Pulmonary artery endothelial cell (primary cell): ENCODE results near the gene HCAR3. TPM values are rescaled to one million over a fixed set of nuclear protein-coding genes. Genes with fewer than 3 reads are reported as not detected.
"Not testable (repeated sequence)": the region's sequence is repeated elsewhere in the genome, so short reads cannot be mapped to it uniquely, and the experiment has no call there.

Experiments used
- DNase-seq: peaks from one replicate; pipeline ENCODE4 v3.0.0-alpha.2; 2011; ENCODE audit warnings: low read depth, low spot score
- total RNA-seq: library from RNA; depleted of rRNA; stranded (reverse); fragments of >200 nt; gene quantifications from 2 replicates; pipeline ENCODE4 v1.2.3, GENCODE V29; 2014

HCAR3 gene
- total RNA-seq, 1 donor from 2014 or later: not detected

DNA sequence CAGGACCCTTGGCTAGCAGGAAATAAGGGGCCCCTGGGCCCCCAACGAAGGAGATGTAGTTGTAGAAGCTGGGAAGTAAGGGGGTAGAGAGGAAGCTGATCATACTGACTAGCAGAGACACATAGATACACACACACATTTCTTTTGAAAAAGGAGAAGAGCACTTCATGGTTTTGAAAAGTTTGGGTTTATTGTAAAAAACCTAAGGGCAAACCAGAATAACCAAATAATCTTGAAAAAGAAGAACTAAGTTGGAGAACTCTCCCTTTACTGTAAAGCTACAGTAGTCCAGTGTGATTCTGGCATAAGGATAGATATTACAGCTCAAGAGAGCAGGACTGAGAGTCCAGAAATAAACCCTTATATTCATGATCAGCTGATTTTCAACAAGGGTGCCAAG, 5.8 kb upstream of the HCAR3 start:
- DNase-seq: no peak

DNA sequence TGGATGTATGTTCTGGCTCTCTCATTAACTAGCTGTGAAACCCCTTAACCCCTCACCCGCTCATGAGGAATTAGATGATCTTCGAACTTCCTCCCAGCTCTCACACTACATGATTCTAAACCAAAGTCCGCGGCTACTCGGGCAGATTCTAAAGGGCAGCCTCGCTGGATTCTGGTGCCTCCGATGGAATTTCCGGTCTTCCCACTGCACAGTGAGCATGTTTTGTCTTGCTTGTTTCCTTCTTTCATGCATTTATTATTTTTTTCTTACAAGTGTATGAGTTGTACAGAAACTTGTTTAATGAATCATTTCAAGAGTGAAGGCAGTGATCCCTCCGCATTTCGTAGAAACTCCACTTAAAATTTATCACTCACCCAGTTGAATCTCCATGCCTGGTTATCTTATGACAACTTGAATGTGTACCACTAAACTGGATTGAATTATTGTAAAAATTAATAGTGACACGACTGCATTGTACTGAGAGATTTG, 4.5 kb upstream of the HCAR3 start:
- DNase-seq: no peak

DNA sequence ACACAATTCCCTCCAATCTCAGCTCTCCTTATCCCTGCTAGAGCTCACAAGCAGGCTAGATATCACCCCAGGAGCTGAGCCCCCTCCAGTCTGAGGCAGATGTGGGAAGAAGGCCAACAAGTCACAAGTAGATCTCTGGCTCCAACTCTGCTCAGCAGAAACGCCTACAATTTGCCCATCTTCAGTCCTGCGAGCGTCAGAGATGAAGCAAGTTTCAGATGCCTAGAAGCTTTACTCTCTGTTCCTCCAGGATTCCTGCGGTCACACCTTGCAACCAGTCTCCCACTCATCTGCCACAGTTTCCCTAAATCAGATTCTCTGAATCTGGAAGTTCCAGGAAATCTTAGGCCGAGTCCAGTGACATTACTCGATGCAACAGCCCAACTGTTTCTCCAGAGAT, 1.4 kb downstream of the HCAR3 start:
- DNase-seq: not testable (repeated sequence)

DNA sequence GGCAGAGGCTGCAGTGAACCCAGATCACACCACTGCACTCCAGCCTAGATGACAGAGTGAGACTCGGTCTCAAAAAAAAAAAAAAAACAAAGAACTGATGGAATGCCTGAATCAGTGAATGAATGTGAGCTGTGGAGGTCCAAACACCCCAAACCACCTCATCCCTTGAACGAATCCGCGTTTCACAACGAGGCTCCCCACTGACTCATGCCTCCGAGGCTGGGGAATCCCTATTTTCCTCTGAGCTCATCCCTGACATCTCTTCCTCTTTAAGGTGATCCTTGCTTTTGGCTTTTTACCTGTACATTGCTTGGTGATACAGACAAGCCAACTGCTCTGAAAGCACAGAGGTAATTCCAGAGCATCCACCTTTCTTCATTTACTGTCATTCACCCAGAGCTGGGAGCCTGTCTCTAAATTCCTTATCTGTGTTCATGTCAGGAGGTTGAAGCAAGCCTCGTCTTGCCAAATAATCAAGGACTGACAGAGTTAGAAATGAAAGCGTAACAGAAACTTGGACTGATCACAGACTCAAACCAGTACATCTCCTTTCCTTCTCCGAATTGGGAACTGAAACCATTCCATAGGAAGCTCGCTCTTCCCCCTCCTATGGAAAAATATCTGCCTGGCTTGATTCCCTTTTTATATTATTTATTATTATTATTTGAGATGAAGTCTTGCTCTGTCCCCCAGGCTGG, 3.0 kb downstream of the HCAR3 start:
- not testable (repeated sequence) for DNase-seq

DNA sequence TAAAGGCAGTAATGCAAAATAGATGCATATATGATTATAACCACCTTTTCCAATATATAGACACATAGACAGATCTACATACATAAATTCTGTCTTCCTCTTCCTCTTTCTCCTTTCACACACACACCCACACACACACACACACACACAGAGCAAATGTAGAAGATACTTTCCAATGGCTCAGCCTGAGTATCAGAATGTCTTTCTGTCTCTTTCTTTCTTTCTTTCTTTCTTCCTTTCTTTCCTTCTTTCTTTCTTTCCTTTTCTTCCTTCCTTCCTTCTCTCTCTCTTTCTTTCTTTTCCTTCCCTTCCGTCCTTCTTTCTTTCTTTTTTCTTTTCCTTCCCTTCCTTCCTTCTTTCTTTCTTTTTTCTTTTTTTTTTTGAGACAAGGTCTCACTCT, 5.3 kb downstream of the HCAR3 start:
- not testable (repeated sequence) for DNase-seq

GRCh38 chr12:122710341-122710740, 6.3 kb downstream of the HCAR3 start:
- not testable (repeated sequence) for DNase-seq

DNA sequence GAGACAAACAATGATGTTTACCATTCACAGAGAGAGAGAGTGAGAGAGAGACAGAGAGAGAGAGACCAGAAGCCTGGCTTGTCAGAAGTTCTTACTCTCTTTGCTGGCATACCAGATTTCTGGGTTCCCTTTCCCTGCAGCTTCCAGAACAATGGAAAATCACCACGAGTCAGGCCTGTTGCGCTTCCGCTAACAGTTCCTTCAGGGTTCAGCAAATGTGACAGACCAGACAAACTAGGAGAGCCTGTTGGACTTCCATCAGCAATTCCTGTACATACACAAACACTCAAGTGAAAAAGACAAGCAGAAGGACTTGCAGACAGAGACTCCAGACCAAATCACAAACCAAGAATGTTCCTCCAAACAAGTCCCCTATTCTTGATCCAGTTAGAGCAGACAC, 7.3 kb downstream of the HCAR3 start:
- DNase-seq: not testable (repeated sequence)

DNA sequence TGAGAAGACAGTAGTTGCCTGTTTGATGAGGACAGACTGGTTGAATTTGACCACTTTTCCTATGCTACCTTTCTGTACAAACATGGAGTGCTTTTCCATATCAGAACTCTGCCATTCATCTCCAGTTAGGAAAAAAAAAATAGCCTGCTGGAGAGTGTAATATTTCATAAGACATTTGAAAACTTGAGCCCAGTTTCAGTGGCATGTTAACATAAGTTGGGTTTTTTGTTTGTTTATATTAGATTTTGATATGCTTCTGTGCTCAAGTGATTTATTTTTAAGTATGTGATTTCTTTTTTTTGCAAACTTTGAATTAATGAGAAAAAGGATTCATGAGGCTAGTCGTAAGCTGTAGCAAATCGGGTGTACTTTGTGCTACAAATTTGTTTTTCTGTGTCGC, 12.8 kb downstream of the HCAR3 start:
- DNase-seq: not testable (repeated sequence)

GRCh38 chr12:122702890-122703611, 13.6 kb downstream of the HCAR3 start, which contains the start of gene HCAR2:
Gene HCAR2, minus strand, starts transcription at chr12:122703357. Its CDS starts 74 bp downstream, at chr12:122703283.
- not testable (repeated sequence) for DNase-seq

- not testable (repeated sequence) for DNase-seq
Observed at GRCh38 chr12:122701481-122701880, 15.1 kb downstream of the HCAR3 start.

GRCh38 chr12:122700038-122700710, 16.4 kb downstream of the HCAR3 start:
- DNase-seq: not testable (repeated sequence)

DNA sequence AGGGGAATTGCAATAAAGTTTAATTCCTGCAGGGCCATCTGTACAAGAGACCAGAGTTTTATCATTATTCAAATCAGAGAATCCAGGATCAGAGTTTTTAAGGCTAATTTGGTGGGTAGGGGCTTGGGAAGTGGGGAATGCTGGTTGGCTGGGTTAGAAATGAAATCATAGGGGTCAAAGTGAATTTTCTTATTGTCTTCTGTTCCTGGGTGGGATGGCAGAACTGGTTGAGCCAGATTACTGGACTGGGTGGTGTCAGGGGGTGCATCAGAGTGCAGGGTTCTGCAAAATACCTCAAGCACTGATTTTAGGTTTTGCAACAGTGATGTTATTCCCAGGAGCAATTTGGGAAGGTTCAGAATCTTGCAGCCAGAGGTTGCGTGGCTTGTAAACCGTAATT, 19.7 kb downstream of the HCAR3 start:
- DNase-seq: not testable (repeated sequence)

- DNase-seq: no peak
Observed at GRCh38 chr12:122691566-122691965, 25.0 kb downstream of the HCAR3 start.

DNA sequence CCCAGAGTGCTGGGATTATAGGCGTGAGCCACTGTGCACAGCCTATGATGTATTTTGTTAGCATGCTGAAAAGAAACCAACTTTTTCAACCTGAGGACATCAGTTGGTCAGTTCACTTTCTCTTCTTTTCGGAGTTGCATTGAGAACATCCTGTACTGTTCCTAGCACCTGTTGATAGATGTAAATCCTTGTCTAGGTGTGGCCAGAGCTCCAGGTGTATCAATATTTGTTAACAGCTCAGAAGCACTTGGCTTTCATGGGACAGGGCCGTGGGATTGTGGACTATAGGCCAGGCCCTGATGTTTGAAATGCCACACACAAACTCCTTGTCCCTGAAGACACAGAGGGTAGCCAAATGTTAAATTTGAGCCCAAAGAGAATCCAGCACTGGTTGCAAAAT, 28.3 kb downstream of the HCAR3 start:
- DNase-seq: no peak

GRCh38 chr12:122687086-122687485, 29.5 kb downstream of the HCAR3 start:
- no peak for DNase-seq

DNA sequence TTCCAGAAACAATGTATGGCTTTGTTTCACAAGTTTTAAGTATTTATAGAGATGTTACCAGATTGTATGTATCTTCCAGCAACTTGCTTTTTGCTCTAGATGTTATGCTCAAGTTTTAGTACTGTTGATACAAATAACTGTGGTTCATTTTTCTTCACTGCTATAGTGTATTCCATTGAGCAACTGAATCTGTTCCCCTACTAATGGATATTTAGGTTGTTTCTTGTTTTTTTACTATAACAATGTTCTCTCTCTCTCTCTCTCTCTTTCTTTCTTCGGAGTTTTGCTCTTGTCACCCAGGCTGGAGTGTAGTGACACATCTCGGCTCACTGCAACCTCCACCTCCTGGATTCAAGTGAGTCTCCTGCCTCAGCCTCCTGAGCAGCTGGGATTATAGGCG, 30.1 kb downstream of the HCAR3 start:
- no peak for DNase-seq

DNA sequence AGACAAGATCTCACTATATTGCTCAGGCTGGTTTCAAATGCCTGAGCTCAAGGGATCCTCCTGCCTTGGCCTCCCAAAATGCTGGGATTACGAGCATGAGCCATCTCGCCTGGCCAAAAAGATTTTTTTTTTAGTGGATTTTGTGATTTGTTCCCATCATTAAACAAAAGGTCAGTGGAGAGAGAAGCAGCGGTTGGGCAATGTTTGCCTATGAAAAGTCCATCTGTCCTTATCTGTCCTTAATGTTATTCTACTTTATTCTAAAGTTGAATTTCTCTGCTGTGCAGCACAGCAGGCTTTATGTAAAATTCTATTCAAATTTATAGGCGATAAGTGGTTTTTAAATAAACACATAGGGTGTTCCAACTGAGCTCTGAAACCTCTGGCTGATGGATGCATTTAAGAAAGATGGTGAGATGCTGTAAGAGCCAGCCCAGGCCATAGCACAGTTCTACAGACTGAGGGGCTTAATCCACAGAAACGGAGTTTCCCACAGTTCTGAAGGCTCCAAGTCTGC, 32.3 kb downstream of the HCAR3 start:
- DNase-seq: no peak

DNA sequence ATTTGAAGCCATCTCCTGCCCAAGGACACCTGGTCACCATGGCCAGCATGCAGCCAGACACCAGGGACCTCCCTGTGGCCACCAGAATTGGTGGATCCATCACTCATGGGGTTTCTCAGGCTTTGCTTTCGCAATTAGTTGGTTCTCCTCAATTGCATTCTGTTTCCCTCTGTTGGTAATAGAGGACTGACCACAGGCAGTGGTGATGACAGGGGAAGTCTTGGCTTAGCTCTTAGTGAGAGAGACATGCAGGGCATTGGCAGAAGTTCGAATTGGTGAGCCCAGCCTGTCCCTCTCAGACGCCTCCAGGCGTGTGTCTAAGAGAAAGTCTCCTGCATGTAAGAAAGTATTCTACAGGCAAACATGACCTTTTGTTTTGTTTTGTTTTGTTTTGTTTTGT, 34.8 kb downstream of the HCAR3 start:
- no peak for DNase-seq

DNA sequence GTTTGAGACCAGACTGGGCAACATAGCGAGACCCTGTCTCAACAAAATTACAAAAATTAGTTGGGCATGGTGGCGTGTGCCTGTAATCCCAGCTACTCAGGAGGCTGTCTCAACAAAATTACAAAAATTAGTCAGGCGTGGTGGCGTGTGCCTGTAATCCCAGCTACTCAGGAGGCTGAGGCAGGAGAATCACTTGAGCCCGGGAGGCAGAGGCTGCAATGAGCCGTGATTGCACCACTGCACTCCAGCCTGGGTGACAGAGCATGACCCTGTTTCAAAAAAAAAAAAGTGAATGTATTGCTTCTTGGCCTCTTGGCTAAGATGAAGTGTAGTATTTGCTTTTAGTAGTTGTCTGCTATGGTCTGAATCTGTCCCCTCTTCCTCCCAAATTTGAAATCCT, 35.6 kb downstream of the HCAR3 start:
- not testable (repeated sequence) for DNase-seq

- DNase-seq: not testable (repeated sequence)
Observed at GRCh38 chr12:122676781-122677180, 39.8 kb downstream of the HCAR3 start.

DNA sequence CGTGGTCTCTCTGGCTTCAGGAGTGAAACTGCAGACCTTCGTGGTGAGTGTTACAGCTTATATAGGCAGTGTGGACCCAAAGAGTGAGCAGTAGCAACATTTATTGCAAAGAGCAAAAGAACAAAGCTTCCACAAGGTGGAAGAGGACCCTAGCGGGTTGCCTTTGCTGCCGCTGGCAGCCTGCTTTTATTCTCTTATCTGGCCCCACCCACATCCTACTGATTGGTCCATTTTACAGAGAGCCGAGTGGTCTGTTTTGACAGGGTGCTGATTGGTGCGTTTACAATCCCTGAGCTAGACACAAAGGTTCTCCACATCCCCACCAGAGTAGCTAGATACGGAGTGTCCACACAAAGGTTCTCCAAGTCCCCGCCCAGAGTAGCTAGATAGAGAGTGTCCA, 40.6 kb downstream of the HCAR3 start:
- DNase-seq: not testable (repeated sequence)

- DNase-seq: no peak
Observed at GRCh38 chr12:122672515-122672914, 44.1 kb downstream of the HCAR3 start.
